ENCODE results near the gene LARP1.

DNA sequence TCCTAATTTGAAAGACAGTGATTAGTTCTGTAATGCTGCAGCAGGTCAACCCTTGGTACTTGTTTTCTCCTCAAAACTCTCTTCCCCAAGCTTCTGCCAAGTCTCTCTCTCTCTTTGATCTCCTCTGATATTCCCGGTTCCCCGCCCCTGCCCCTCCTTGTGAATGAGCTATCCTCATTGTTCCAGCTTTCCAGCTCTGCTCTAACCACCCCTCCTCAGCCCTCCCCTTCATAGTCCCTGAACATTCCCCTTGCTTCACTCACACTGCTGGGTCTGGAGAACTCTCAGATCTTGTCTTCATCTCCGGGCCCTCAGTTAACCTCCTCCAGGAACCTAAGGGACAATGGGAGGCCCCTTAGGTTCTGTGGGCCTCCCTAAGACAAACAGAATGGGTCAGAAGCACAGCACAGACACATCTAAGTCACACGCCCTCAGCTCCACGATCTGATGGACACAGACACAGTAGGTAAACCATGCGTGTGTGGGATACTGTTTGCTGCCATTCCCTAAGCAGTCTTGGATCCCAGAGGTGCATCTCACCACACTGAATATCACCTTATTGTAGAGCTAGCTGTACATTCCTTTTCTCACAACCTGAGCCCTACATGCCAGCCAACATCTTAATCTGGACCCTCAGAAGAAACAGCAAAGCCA, 17.4 kb upstream of the LARP1 start:
- TF ChIP-seq CTCF (conservative IDR thresholded peaks at IDR 0.05; ENCODE audit: low read length) (no peak), EZH2phosphoT487 (IDR thresholded peaks at IDR 0.05; ENCODE audit: borderline replicate concordance) (no peak)
